PC-3 (cell line): ENCODE results near the gene VPS37C. TPM values are rescaled to one million over a fixed set of nuclear protein-coding genes. Genes with fewer than 3 reads are reported as not detected.

Source experiments
- ATAC-seq: fragments of 200-7000 bp; cut with Tn5 transposase; 2 replicates; pipeline ENCODE4 v1.9.1; 2020; ENCODE audit warnings: mild to moderate bottlenecking, moderate library complexity
- BruUV-seq: library from RNA; stranded (reverse); fragments of 400-500 nt; replicated peaks from 2 replicates; lab custom pipeline; 2021; lab: Mats Ljungman, UMichigan
- CTCF ChIA-PET: fragments of 300-600 bp; sonication (Branson Sonifier 250); formaldehyde crosslinking; loops from one replicate; lab custom pipeline; 2022; ENCODE audit warnings: antibody characterized with exemption; lab: Charles Lee
- POLR2A ChIA-PET: fragments of 300-600 bp; sonication (Branson Sonifier 250); formaldehyde crosslinking; loops from one replicate; lab custom pipeline; 2022; ENCODE audit warnings: antibody characterized with exemption; ENCODE audit not compliant: unreplicated experiment; lab: Charles Lee
- DNase-seq: peaks from one replicate; pipeline ENCODE4 v3.0.0-alpha.2; 2015
- H2AFZ ChIP-seq: fragments of 300-600 bp; sonication (generic); 2 replicates; pipeline ENCODE4 v1.6.0; 2016; ENCODE audit warnings: antibody characterized with exemption, low read length
- H3F3A ChIP-seq: fragments of 300-600 bp; sonication (generic); one replicate; pipeline ENCODE4 v1.6.0; 2017; ENCODE audit warnings: antibody characterized with exemption, low read length, control low read depth, mild to moderate bottlenecking; ENCODE audit not compliant: unreplicated experiment
- H3K27ac ChIP-seq: fragments of 300-600 bp; sonication (generic); 2 replicates; pipeline ENCODE4 v1.5.1; 2016; ENCODE audit warnings: mild to moderate bottlenecking, low read length
- H3K27me3 ChIP-seq: fragments of 300-600 bp; sonication (generic); 2 replicates; pipeline ENCODE4 v1.6.1; 2016; ENCODE audit warnings: low read length, mixed read lengths
- H3K36me3 ChIP-seq: fragments of 300-600 bp; sonication (generic); 2 replicates; pipeline ENCODE4 v1.6.1; 2016; ENCODE audit warnings: low read depth, mixed run types, low read length, mixed read lengths
- H3K4me1 ChIP-seq: fragments of 300-600 bp; sonication (generic); 2 replicates; pipeline ENCODE4 v1.5.1; 2016; ENCODE audit warnings: low read length; ENCODE audit not compliant: insufficient read depth
- H3K4me2 ChIP-seq: fragments of 300-600 bp; sonication (generic); 2 replicates; pipeline ENCODE4 v1.6.0; 2016; ENCODE audit warnings: low read length
- H3K4me3 ChIP-seq: fragments of 300-600 bp; sonication (generic); 2 replicates; pipeline ENCODE4 v1.5.1; 2016; ENCODE audit warnings: mild to moderate bottlenecking, low read length, mixed read lengths
- H3K79me2 ChIP-seq: fragments of 300-600 bp; sonication (generic); 2 replicates; pipeline ENCODE4 v1.6.1; 2017; ENCODE audit warnings: low read length, mixed read lengths
- H3K9ac ChIP-seq: fragments of 300-600 bp; sonication (generic); 2 replicates; pipeline ENCODE4 v1.6.0; 2016; ENCODE audit warnings: mild to moderate bottlenecking, low read length
- H3K9me2 ChIP-seq: fragments of 300-600 bp; sonication (generic); replicated peaks from 2 replicates; pipeline ENCODE4 v1.6.1; 2016; ENCODE audit warnings: mixed run types, low read length, mixed read lengths
- H3K9me3 ChIP-seq: fragments of 300-600 bp; sonication (generic); 2 replicates; pipeline ENCODE4 v1.6.1; 2016; ENCODE audit warnings: low read length, mixed read lengths
- H4K20me1 ChIP-seq: fragments of 300-600 bp; sonication (generic); 2 replicates; pipeline ENCODE4 v1.6.1; 2016; ENCODE audit warnings: low read length, mixed read lengths
- EZH2 ChIP-seq: fragments of 300-600 bp; sonication (generic); IDR thresholded peaks from one replicate; pipeline ENCODE4 v1.6.1; 2017; ENCODE audit warnings: antibody characterized with exemption, mild to moderate bottlenecking, low read length; ENCODE audit not compliant: unreplicated experiment
- EZH2phosphoT487 ChIP-seq: fragments of 300-600 bp; sonication (generic); IDR thresholded peaks from 2 replicates; pipeline ENCODE4 v1.6.1; 2018; ENCODE audit warnings: mild to moderate bottlenecking, antibody characterized with exemption, low read length, borderline replicate concordance
- intact Hi-C: fragments of 100-400 bp; cut with micrococcal nuclease; formaldehyde crosslinking; loops from 2 replicates; pipeline ENCODE4 v1.9.0; 2023
- total RNA-seq: library from RNA; depleted of rRNA; stranded (reverse); fragments of >200 nt; gene quantifications from 2 replicates; pipeline ENCODE4 v1.2.3, GENCODE V29; 2014
- TF ChIP-seq, protein P1 (sequence below): fragments of 300-600 bp; sonication (generic); conservative IDR thresholded peaks from 2 replicates; pipeline ENCODE4 v1.5.1; 2017; ENCODE audit warnings: antibody characterized with exemption, low read depth, mild to moderate bottlenecking, low read length

Gene VPS37C
- total RNA-seq, 1 experiment from 2014 or later, result 28.9 TPM

DNA sequence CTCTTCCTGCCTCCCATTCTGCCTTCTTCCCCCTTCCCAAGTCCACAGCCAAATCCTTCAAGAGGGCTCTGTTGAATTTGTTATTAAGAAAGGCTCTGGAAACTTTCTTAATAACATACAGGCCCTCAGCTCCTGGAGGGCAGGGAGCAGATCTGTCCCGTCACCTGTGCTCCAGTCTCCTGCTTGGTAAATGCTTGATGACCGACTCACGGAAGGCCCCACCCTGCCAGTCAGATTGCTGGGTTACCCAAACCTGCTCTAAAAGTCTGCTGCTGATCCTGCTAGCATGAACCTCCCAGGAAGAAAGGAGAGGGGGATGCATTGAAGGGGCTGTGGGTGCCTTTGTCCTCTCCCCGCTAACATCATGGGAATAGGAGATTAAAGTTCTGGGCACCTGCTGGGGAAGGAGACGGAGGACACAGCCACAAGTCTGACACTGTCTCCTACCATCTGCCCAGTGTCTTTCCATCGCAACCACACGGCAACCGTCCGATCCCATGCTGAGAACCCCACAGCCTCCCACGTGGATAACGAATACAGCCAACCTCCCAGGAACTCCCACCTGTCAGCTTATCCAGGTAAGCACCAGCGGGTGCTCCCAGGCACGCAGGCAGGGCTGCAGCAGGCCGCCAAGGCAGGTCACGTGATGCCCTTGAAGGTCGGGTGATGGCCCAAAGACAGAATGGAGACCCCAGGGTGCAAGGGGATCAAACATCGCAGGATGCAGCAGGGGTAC lies 36.5 kb downstream of the VPS37C start:
- TF ChIP-seq EZH2phosphoT487 (no peak), EZH2 (no peak)
- TF ChIP-seq, protein P1, sequence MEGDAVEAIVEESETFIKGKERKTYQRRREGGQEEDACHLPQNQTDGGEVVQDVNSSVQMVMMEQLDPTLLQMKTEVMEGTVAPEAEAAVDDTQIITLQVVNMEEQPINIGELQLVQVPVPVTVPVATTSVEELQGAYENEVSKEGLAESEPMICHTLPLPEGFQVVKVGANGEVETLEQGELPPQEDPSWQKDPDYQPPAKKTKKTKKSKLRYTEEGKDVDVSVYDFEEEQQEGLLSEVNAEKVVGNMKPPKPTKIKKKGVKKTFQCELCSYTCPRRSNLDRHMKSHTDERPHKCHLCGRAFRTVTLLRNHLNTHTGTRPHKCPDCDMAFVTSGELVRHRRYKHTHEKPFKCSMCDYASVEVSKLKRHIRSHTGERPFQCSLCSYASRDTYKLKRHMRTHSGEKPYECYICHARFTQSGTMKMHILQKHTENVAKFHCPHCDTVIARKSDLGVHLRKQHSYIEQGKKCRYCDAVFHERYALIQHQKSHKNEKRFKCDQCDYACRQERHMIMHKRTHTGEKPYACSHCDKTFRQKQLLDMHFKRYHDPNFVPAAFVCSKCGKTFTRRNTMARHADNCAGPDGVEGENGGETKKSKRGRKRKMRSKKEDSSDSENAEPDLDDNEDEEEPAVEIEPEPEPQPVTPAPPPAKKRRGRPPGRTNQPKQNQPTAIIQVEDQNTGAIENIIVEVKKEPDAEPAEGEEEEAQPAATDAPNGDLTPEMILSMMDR, result no peak
- no TSS peak for BruUV-seq
- ATAC-seq (peak; percentile 66), DNase-seq (peak; percentile 65)
- Histone ChIP-seq H3K27ac (no peak overlapping the region), H3K9me2 (no peaks in the 10 kb centered on the region), H4K20me1 (no peaks in the 10 kb centered on the region), H2AFZ (no peak overlapping the region), H3K9ac (no peak overlapping the region), H3K9me3 (no peaks in the 10 kb centered on the region), H3K4me2 (peak overlapping the region; percentile 69), H3K4me1 (peaks cover 17% of the 10 kb centered on the region), H3K4me3 (no peak overlapping the region), H3F3A (no peaks in the 10 kb centered on the region), H3K27me3 (no peaks in the 10 kb centered on the region), H3K79me2 (no peaks in the 10 kb centered on the region), H3K36me3 (no peaks in the 10 kb centered on the region)
- CTCF ChIA-PET, result no interaction called here
- intact Hi-C loops, result no loop called here
- POLR2A ChIA-PET, result no interaction called here

DNA sequence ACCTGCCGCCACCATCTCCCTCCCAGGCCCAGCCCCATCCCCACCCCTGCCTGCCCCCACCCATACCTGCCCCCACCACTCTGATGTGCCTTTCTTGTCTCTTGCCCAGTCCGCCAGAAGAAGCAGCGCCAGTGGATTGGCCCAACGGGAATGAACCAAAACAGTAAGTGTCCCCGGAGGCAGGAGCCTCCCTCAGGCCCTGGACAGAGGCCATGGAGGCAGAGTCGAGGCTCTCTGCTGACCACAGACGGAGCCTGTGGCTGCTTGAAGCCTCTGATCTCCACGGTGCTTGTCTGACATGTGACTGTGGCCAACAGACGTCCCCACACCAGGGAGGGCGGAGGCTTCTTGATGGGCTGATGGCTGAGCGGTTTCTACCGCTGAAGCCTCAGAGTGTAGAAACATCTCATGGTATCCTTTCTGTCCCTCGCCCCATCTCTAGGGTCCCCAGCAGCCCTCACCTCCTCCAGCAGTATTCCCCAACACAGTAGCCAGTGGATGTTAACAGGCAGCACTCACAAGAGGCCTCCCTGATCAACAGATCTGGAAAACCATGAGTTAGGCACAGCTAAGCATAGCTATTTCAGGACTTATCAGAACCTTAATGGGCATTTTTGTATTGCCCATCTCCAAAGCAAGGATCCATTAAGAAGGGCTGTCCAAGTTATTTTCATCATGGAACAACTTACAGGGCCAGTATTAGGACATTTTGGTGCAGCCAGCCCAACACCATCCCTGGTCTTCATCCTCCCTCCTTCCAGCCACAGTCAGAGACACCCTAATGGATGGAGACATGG lies 37.3 kb downstream of the VPS37C start:
- no TSS peak for BruUV-seq
- no peaks in the 10 kb centered on the region for H3K9me2 ChIP-seq
- H3K4me1 ChIP-seq, result peaks cover 13% of the 10 kb centered on the region
- H2AFZ ChIP-seq, result no peak overlapping the region
- TF ChIP-seq EZH2 (no peak), EZH2phosphoT487 (no peak)
- TF ChIP-seq, protein P1, result no peak
- peak overlapping the region; percentile 69 for H3K4me2 ChIP-seq
- ATAC-seq (no peak; the same call in 1 of the 2 replicates), DNase-seq (no peak)
- H3K27me3 ChIP-seq, result no peaks in the 10 kb centered on the region
- no peak overlapping the region for H3K27ac ChIP-seq
- no peaks in the 10 kb centered on the region for H4K20me1 ChIP-seq
- ChIA-PET POLR2A (no interaction called here), CTCF (no interaction called here)
- no peaks in the 10 kb centered on the region for H3F3A ChIP-seq
- intact Hi-C loops, result no loop called here
- H3K9ac ChIP-seq, result no peak overlapping the region
- no peaks in the 10 kb centered on the region for H3K9me3 ChIP-seq
- no peak overlapping the region for H3K4me3 ChIP-seq
- H3K79me2 ChIP-seq, result no peaks in the 10 kb centered on the region
- no peaks in the 10 kb centered on the region for H3K36me3 ChIP-seq
